ENCODE results near the gene ESR1. TPM values are rescaled to one million over a fixed set of nuclear protein-coding genes. Genes with fewer than 3 reads are reported as not detected.

The ESR1 gene
- total RNA-seq, 1 experiment from 2014 or later = not detected

- Histone ChIP-seq H2AK5ac (ENCODE audit: insufficient read length, low read length) (no peak overlapping the region), H3K18ac (ENCODE audit: insufficient read length, low read depth, low read length) (no peak overlapping the region), H3K27me3 (ENCODE audit: insufficient read depth, low read length) (no peaks in the 10 kb centered on the region), H4K8ac (replicated peaks; ENCODE audit: insufficient read length, low read depth, low read length) (no peak overlapping the region), H2BK5ac (ENCODE audit: insufficient read length, low read length) (no peak overlapping the region), H2AFZ (ENCODE audit: low read length) (no peak overlapping the region), H3K4ac (ENCODE audit: low read depth, low read length) (no peak overlapping the region), H2BK120ac (ENCODE audit: low read depth, low read length, poor library complexity, severe bottlenecking) (no peak overlapping the region), H3K56ac (ENCODE audit: insufficient read length, low read depth, low read length) (no peak overlapping the region), H4K5ac (ENCODE audit: insufficient read length, low read depth, low read length) (no peak overlapping the region), H3K9ac (ENCODE audit: extremely low read depth, insufficient read length, low read length) (no peak overlapping the region), H4K20me1 (ENCODE audit: control insufficient read depth, insufficient read depth, insufficient read length) (no peaks in the 10 kb centered on the region), H2BK20ac (ENCODE audit: low read depth, low read length, poor library complexity, severe bottlenecking) (no peak overlapping the region), H2BK15ac (ENCODE audit: low read depth, low read length) (no peak overlapping the region), H3K14ac (ENCODE audit: insufficient read depth, low read length) (no peak overlapping the region), H3K79me1 (ENCODE audit: insufficient read depth, low read depth, low read length, poor library complexity, severe bottlenecking) (no peaks in the 10 kb centered on the region), H3K4me1 (ENCODE audit: insufficient read depth, low read length) (no peaks in the 10 kb centered on the region), H3K23ac (ENCODE audit: insufficient read length, low read depth, low read length) (no peak overlapping the region), H3T11ph (ENCODE audit: low read length) (no peak overlapping the region), H3K27ac (ENCODE audit: insufficient read length, low read depth, low read length) (no peak overlapping the region), H2BK12ac (ENCODE audit: insufficient read length, low read depth, low read length) (no peak overlapping the region), H3K4me2 (ENCODE audit: insufficient read depth, insufficient read length, low read length) (no peak overlapping the region), H3K79me2 (ENCODE audit: insufficient read depth, low read length) (no peaks in the 10 kb centered on the region), H3K9me3 (ENCODE audit: control insufficient read depth, low read depth, low read length) (no peaks in the 10 kb centered on the region), H4K91ac (ENCODE audit: insufficient read length, low read depth, low read length) (no peak overlapping the region), H3K23me2 (ENCODE audit: insufficient read length, low read depth, low read length, poor library complexity, severe bottlenecking) (no peaks in the 10 kb centered on the region)
- no peak for DNase-seq
- Mint-ChIP-seq H3K27me3 (ENCODE audit: low read depth) (no peaks in the 10 kb centered on the region; the same call in 1 of the 2 replicates), H3K9me3 (no peaks in the 10 kb centered on the region), H3K27ac (peak overlapping the region in 1 of 3 experiments; percentile 73; a peak in 1 of 7 replicates), H3K36me3 (ENCODE audit: insufficient read depth in 1 of 3, low read depth in 3 of 3) (no peaks in the 10 kb centered on the region), H3K4me3 (no peak overlapping the region), H3K4me1 (peaks cover 14 to 17% of the 10 kb centered on the region in 2 experiments)
- no peak for TF ChIP-seq CTCF (conservative IDR thresholded peaks at IDR 0.05)
- WGBS (ENCODE audit: extremely low coverage, insufficient read length, low lambda C conversion rate) = no CpG with 5 or more reads among the region's 2 CpGs
These were observed 283.7 kb downstream of the ESR1 start for GRCh38 chr6:152091201-152091600.
